GM06990 (cell line): ENCODE data around the gene C14orf119.

Experiments
- DNase-seq: peaks from one replicate; pipeline ENCODE4 v3.0.0-alpha.2; 2011; ENCODE audit not compliant: insufficient read length; ENCODE audit errors: extremely low read depth
- H3K27me3 ChIP-seq: replicated peaks from 2 replicates; pipeline ENCODE4 v1.6.0; 2011; ENCODE audit warnings: low read length; ENCODE audit not compliant: control insufficient read depth, insufficient read depth
- H3K36me3 ChIP-seq: 2 replicates; pipeline ENCODE4 v1.5.1; 2011; ENCODE audit warnings: low read length; ENCODE audit not compliant: control insufficient read depth, insufficient read depth
- H3K4me3 ChIP-seq: replicated peaks from 2 replicates; pipeline ENCODE4 v1.5.1; 2011; ENCODE audit warnings: low read depth, mild to moderate bottlenecking, control low read depth, low read length
- TF ChIP-seq, protein P1 (sequence below): IDR thresholded peaks from 2 replicates; pipeline ENCODE4 v1.5.1; 2011; ENCODE audit warnings: low read length, control low read depth, mild to moderate bottlenecking, inconsistent platforms; ENCODE audit not compliant: insufficient read depth, poor library complexity, severe bottlenecking

C14orf119 gene

DNA sequence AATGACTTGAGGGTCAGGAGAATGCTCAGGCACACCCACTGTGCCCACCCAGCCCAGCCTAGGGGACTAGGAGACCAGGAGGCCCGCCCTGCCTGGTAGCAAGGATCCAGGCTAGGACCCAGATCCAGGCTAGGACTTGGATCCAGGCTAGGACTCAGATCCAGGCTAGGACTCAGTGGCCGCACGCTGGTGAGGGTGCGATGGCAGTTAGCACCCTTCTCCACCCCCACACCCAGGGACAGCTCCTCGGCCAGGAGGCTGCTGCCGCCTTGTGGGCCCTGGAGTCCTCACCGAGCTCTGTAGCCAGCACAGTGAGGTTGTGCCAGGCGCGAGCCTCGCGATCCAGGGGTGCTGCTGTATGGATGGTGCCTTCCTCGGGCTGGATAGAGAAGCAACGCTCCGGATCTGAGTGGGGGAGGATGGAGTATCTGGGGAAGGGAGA, 43.1 kb upstream of the C14orf119 start:
- TF ChIP-seq, protein P1, sequence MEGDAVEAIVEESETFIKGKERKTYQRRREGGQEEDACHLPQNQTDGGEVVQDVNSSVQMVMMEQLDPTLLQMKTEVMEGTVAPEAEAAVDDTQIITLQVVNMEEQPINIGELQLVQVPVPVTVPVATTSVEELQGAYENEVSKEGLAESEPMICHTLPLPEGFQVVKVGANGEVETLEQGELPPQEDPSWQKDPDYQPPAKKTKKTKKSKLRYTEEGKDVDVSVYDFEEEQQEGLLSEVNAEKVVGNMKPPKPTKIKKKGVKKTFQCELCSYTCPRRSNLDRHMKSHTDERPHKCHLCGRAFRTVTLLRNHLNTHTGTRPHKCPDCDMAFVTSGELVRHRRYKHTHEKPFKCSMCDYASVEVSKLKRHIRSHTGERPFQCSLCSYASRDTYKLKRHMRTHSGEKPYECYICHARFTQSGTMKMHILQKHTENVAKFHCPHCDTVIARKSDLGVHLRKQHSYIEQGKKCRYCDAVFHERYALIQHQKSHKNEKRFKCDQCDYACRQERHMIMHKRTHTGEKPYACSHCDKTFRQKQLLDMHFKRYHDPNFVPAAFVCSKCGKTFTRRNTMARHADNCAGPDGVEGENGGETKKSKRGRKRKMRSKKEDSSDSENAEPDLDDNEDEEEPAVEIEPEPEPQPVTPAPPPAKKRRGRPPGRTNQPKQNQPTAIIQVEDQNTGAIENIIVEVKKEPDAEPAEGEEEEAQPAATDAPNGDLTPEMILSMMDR = no peak
- no peak for DNase-seq
- no peak overlapping the region for H3K4me3 ChIP-seq
- no peaks in the 10 kb centered on the region for H3K36me3 ChIP-seq
- H3K27me3 ChIP-seq = no peaks in the 10 kb centered on the region

DNA sequence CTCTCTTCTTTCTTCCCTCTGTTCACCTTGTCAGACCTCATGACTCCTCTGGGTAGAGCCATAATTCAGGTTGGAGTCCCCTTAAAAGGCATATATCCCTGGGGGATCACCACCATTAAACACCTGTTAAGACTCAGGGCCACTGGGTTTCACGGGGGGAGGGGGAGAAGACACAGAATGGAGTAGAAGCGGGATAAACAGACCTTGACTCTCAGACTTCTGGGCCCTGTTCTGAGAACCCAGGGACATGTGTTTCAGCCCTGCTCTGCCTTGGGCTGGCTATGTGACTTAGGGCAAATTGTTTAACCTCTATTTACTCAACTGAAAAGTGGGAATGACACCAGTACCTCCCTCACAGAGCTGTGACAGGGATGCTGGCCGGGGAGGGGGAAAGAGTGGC, 42.6 kb upstream of the C14orf119 start:
- no peaks in the 10 kb centered on the region for H3K27me3 ChIP-seq
- no peak for DNase-seq
- H3K4me3 ChIP-seq = no peak overlapping the region
- no peaks in the 10 kb centered on the region for H3K36me3 ChIP-seq
- TF ChIP-seq, protein P1 = no peak

DNA sequence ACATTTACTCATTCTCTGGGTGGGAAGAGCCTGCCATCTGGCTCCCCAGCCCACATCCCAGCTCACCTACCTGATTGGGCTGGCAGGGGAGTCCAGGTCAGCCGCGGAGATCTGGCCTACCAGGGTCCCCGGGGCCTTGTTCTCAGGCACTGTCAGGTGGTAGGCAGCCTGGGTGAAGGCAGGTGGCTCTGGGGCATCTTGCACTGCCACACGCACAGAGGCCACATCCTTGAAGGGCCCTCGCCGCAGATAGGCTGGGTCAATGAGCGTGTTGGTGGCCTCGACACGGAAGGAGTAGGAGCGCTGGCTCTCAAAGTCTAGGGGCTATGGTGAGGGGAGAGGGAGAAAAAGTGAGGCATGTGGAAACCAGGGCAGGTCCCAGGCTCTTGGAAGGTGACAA, 41.9 kb upstream of the C14orf119 start:
- Histone ChIP-seq H3K4me3 (no peak overlapping the region), H3K36me3 (peaks cover 2% of the 10 kb centered on the region), H3K27me3 (no peaks in the 10 kb centered on the region)
- TF ChIP-seq, protein P1 = no peak
- no peak for DNase-seq

GRCh38 chr14:23054000-23054811, 41.1 kb upstream of the C14orf119 start:
- H3K27me3 ChIP-seq = no peaks in the 10 kb centered on the region
- TF ChIP-seq, protein P1 = peak; percentile 57
- DNase-seq = no peak

GRCh38 chr14:23055147-23055550, 40.2 kb upstream of the C14orf119 start:
- H3K4me3 ChIP-seq = no peak overlapping the region
- TF ChIP-seq, protein P1 = no peak
- no peaks in the 10 kb centered on the region for H3K27me3 ChIP-seq
- no peak for DNase-seq
- H3K36me3 ChIP-seq = peaks cover 9% of the 10 kb centered on the region

More at GRCh38 chr14:23054000-23054811, 41.1 kb upstream of the C14orf119 start:
- Histone ChIP-seq H3K4me3 (no peak overlapping the region), H3K36me3 (peaks cover 9% of the 10 kb centered on the region)

- Histone ChIP-seq H3K27me3 (no peaks in the 10 kb centered on the region), H3K4me3 (no peak overlapping the region), H3K36me3 (peaks cover 9% of the 10 kb centered on the region)
- TF ChIP-seq, protein P1 = no peak
- no peak for DNase-seq
Measured at GRCh38 chr14:23055621-23056144, 39.6 kb upstream of the C14orf119 start.
